Gastrocnemius medialis (tissue), 4 donors: Measurements from ENCODE around the gene SLC24A4.

Experiments
- POLR2A ChIP-seq, 2 donors: fragments of 450-650 bp; IDR thresholded peaks; one replicate each; pipeline ENCODE4 v1.6.1; 2017; ENCODE audit warnings: antibody characterized with exemption in 2 of 2, mild to moderate bottlenecking in 2 of 2, moderate library complexity in 2 of 2
- TF ChIP-seq, protein P1 (sequence below), 5 experiments: fragments of 450-650 bp in 3 of 5; fragments of 200-600 bp in 2 of 5; sonication (generic) in 2 of 5; IDR thresholded peaks in 4 of 5; conservative IDR thresholded peaks in 1 of 5; 1 replicate in 4 of 5; 2 replicates in 1 of 5; pipeline ENCODE4 v1.5.1; 2016 to 2019; ENCODE audit warnings: antibody characterized with exemption in 5 of 5, mild to moderate bottlenecking in 3 of 5, moderate library complexity in 3 of 5

DNA sequence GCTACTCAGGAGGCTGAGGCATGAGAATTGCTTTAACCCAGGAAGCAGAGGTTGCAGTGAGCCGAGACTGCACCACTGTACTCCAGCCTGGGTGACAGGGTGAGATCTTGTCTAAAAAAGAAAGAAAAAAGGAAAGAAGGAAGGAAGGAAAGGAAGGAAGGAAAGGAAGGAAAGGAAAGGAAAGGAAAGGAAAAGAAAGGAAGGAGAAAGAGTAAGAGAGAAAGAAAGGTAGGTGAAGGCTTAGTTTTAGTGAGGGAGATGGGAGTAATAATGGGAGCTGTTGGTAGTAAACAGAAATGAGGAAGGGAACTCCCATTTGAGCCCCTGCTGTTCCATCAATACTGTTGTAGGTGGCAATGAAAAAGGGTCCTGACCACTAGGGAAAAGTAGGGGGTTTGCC is 28.8 kb downstream of the SLC24A4 start:
- no peak for TF ChIP-seq POLR2A (IDR thresholded peaks at IDR 0.05)
- TF ChIP-seq, protein P1, sequence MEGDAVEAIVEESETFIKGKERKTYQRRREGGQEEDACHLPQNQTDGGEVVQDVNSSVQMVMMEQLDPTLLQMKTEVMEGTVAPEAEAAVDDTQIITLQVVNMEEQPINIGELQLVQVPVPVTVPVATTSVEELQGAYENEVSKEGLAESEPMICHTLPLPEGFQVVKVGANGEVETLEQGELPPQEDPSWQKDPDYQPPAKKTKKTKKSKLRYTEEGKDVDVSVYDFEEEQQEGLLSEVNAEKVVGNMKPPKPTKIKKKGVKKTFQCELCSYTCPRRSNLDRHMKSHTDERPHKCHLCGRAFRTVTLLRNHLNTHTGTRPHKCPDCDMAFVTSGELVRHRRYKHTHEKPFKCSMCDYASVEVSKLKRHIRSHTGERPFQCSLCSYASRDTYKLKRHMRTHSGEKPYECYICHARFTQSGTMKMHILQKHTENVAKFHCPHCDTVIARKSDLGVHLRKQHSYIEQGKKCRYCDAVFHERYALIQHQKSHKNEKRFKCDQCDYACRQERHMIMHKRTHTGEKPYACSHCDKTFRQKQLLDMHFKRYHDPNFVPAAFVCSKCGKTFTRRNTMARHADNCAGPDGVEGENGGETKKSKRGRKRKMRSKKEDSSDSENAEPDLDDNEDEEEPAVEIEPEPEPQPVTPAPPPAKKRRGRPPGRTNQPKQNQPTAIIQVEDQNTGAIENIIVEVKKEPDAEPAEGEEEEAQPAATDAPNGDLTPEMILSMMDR (IDR thresholded peaks at IDR 0.05 in 4 of 5, conservative IDR thresholded peaks at IDR 0.05 in 1 of 5), result no peak
